Endodermal cell (in vitro differentiated cells): ENCODE measurements around the gene RAB26. TPM values are rescaled to one million over a fixed set of nuclear protein-coding genes. Genes with fewer than 3 reads are reported as not detected.

ENCODE experiments used
- DNase-seq: peaks from one replicate; pipeline ENCODE4 v3.0.0-alpha.2; 2017
- H3K27ac ChIP-seq: 2 replicates; pipeline ENCODE4 v1.5.1; 2013; ENCODE audit warnings: mild to moderate bottlenecking, low read depth, low read length, moderate library complexity
- H3K27me3 ChIP-seq: 2 replicates; pipeline ENCODE4 v1.6.1; 2013; ENCODE audit warnings: mild to moderate bottlenecking, low read length, moderate library complexity; ENCODE audit not compliant: insufficient read depth, control insufficient read depth, poor library complexity, severe bottlenecking
- H3K36me3 ChIP-seq: 2 replicates; pipeline ENCODE4 v1.7.0; 2013; ENCODE audit warnings: mild to moderate bottlenecking, low read length, moderate library complexity; ENCODE audit not compliant: control insufficient read depth, insufficient read depth
- H3K4me1 ChIP-seq: one replicate; pipeline ENCODE4 v1.7.0; 2013; ENCODE audit warnings: low read length; ENCODE audit not compliant: control insufficient read depth, insufficient read depth
- H3K4me3 ChIP-seq: 2 replicates; pipeline ENCODE4 v1.5.1; 2013; ENCODE audit warnings: mild to moderate bottlenecking, low read length, moderate library complexity
- H3K9ac ChIP-seq: 2 replicates; pipeline ENCODE4 v1.6.1; 2013; ENCODE audit warnings: mild to moderate bottlenecking, low read length, moderate library complexity; ENCODE audit not compliant: poor library complexity, severe bottlenecking; ENCODE audit errors: extremely low read depth
- H3K9me3 ChIP-seq: 2 replicates; pipeline ENCODE4 v1.6.1; 2013; ENCODE audit warnings: mild to moderate bottlenecking, low read length, moderate library complexity; ENCODE audit not compliant: control insufficient read depth
- H3K27ac Mint-ChIP-seq: 2 replicates; pipeline ENCODE4 v1.8.0; 2020; ENCODE audit warnings: mixed read lengths
- H3K27me3 Mint-ChIP-seq: 2 replicates; pipeline ENCODE4 v1.8.0; 2021; ENCODE audit warnings: mild to moderate bottlenecking, mixed read lengths; ENCODE audit not compliant: insufficient read depth
- H3K36me3 Mint-ChIP-seq: 2 replicates; pipeline ENCODE4 v1.8.0; 2020; ENCODE audit warnings: low read depth, mixed read lengths
- H3K4me1 Mint-ChIP-seq: 2 replicates; pipeline ENCODE4 v1.8.0; 2020; ENCODE audit warnings: mixed read lengths
- H3K4me3 Mint-ChIP-seq: 2 replicates; pipeline ENCODE4 v1.8.0; 2020; ENCODE audit warnings: mild to moderate bottlenecking, moderate library complexity, mixed read lengths
- H3K9me3 Mint-ChIP-seq: 2 replicates; pipeline ENCODE4 v1.8.0; 2020; ENCODE audit warnings: mild to moderate bottlenecking, mixed read lengths
- CTCF ChIP-seq: fragments of 200-600 bp; sonication (generic); conservative IDR thresholded peaks from 2 replicates; pipeline ENCODE4 v1.5.0; 2021; ENCODE audit warnings: antibody characterized with exemption, mild to moderate bottlenecking
- WGBS, 2 experiments: methylation state at CpG; one replicate each; pipeline versions ENCODE4 v1.1.5 to v1.1.7; 2013; ENCODE audit warnings: missing lambda C conversion rate in 2 of 2, mixed read lengths in 1 of 2; ENCODE audit not compliant: insufficient coverage in 1 of 2, insufficient read length in 1 of 2; 5-methylcytosine and 5-hydroxymethylcytosine counted together
- total RNA-seq, 2 donors: library from RNA; stranded (reverse); fragmentation: NEBNext Ultra II Directional in 1 of 2; extraction: Animal tissue kit (Norgen Biotek cat#: 25700) in 1 of 2; gene quantifications; 2 replicates in 1 of 2; 3 replicates in 1 of 2; pipeline ENCODE4 v1.2.1, GENCODE V29; 2021

RAB26 gene
- total RNA-seq, 2 donors from 2014 or later: 3.2 to 4.9 TPM

- Histone ChIP-seq H3K27ac (peak overlapping the region; percentile 32), H3K27me3 (no peaks in the 10 kb centered on the region), H3K4me1 (no peaks in the 10 kb centered on the region), H3K9ac (no peak overlapping the region), H3K4me3 (no peak overlapping the region), H3K9me3 (no peaks in the 10 kb centered on the region), H3K36me3 (peaks cover 5% of the 10 kb centered on the region)
- TF ChIP-seq CTCF: no peak
- Mint-ChIP-seq H3K27ac (no peak overlapping the region), H3K4me3 (no peak overlapping the region), H3K27me3 (no peaks in the 10 kb centered on the region), H3K36me3 (peaks cover 24% of the 10 kb centered on the region), H3K4me1 (no peaks in the 10 kb centered on the region), H3K9me3 (no peaks in the 10 kb centered on the region)
- no peak for DNase-seq
- WGBS, 2 experiments: 93 to 95% methylated on average over 14 to 20 of the region's 20 CpGs
Observed at GRCh38 chr16:2177561-2177960, 29.1 kb downstream of the RAB26 start.

GRCh38 chr16:2178321-2179106 is 30.1 kb downstream of the RAB26 start:
- H3K27me3 Mint-ChIP-seq: no peaks in the 10 kb centered on the region
- peak; percentile 94 for DNase-seq
- 75 to 76% methylated on average over 15 to 103 of the region's 106 CpGs for WGBS, 2 experiments
- Histone ChIP-seq H3K27ac (no peak overlapping the region), H3K36me3 (peaks cover 5% of the 10 kb centered on the region), H3K4me1 (no peaks in the 10 kb centered on the region), H3K4me3 (no peak overlapping the region), H3K9ac (no peak overlapping the region), H3K9me3 (no peaks in the 10 kb centered on the region), H3K27me3 (no peaks in the 10 kb centered on the region)
- H3K36me3 Mint-ChIP-seq: peaks cover 21% of the 10 kb centered on the region
- no peak overlapping the region for H3K4me3 Mint-ChIP-seq
- no peaks in the 10 kb centered on the region for H3K9me3 Mint-ChIP-seq
- no peak overlapping the region for H3K27ac Mint-ChIP-seq
- no peak for TF ChIP-seq CTCF
- H3K4me1 Mint-ChIP-seq: no peaks in the 10 kb centered on the region

- H3K27ac Mint-ChIP-seq: no peak overlapping the region
- Histone ChIP-seq H3K9ac (no peak overlapping the region), H3K4me1 (no peaks in the 10 kb centered on the region), H3K4me3 (no peak overlapping the region), H3K36me3 (peaks cover 2% of the 10 kb centered on the region), H3K27me3 (no peaks in the 10 kb centered on the region), H3K27ac (no peak overlapping the region), H3K9me3 (no peaks in the 10 kb centered on the region)
- peaks cover 17% of the 10 kb centered on the region for H3K36me3 Mint-ChIP-seq
- no peak for DNase-seq
- 98 to 99% methylated on average over 23 to 44 of the region's 50 CpGs for WGBS, 2 experiments
- no peaks in the 10 kb centered on the region for H3K27me3 Mint-ChIP-seq
- TF ChIP-seq CTCF: no peak
- no peak overlapping the region for H3K4me3 Mint-ChIP-seq
- H3K4me1 Mint-ChIP-seq: no peaks in the 10 kb centered on the region
- H3K9me3 Mint-ChIP-seq: no peaks in the 10 kb centered on the region
Observed at GRCh38 chr16:2179107-2179501, 30.7 kb downstream of the RAB26 start.
